H9 (cell line): ENCODE results near the gene S100P. TPM values are rescaled to one million over a fixed set of nuclear protein-coding genes. Genes with fewer than 3 reads are reported as not detected.

Experiments used
- DNase-seq: peaks from one replicate; pipeline ENCODE4 v3.0.0-alpha.2; 2017
- H2AFZ ChIP-seq: one replicate; pipeline ENCODE4 v1.6.1; 2013; ENCODE audit warnings: mild to moderate bottlenecking, low read length, control low read depth, moderate library complexity
- H2AK5ac ChIP-seq: 2 replicates; pipeline ENCODE4 v1.6.1; 2013; ENCODE audit warnings: low read length, control low read depth, mixed read lengths; ENCODE audit not compliant: insufficient read length
- H2BK120ac ChIP-seq: one replicate; pipeline ENCODE4 v1.6.1; 2013; ENCODE audit warnings: low read depth, mild to moderate bottlenecking, low read length, control low read depth, inconsistent platforms; ENCODE audit not compliant: poor library complexity, severe bottlenecking
- H2BK12ac ChIP-seq: 2 replicates; pipeline ENCODE4 v1.6.1; 2013; ENCODE audit warnings: low read length, control low read depth, mixed read lengths, low read depth; ENCODE audit not compliant: insufficient read length
- H2BK15ac ChIP-seq: 2 replicates; pipeline ENCODE4 v1.6.1; 2013; ENCODE audit warnings: low read depth, low read length, control low read depth
- H2BK20ac ChIP-seq: one replicate; pipeline ENCODE4 v1.6.1; 2013; ENCODE audit warnings: low read depth, mild to moderate bottlenecking, low read length, control low read depth, inconsistent platforms; ENCODE audit not compliant: poor library complexity, severe bottlenecking
- H2BK5ac ChIP-seq: 2 replicates; pipeline ENCODE4 v1.6.1; 2013; ENCODE audit warnings: low read length, control low read depth, mixed read lengths; ENCODE audit not compliant: insufficient read length
- H3K14ac ChIP-seq: 2 replicates; pipeline ENCODE4 v1.6.1; 2013; ENCODE audit warnings: low read length, control low read depth; ENCODE audit not compliant: insufficient read depth
- H3K18ac ChIP-seq: 2 replicates; pipeline ENCODE4 v1.6.1; 2013; ENCODE audit warnings: low read depth, mild to moderate bottlenecking, mixed read lengths, low read length, control low read depth; ENCODE audit not compliant: insufficient read length
- H3K23ac ChIP-seq: 2 replicates; pipeline ENCODE4 v1.6.1; 2013; ENCODE audit warnings: low read length, control low read depth, mixed read lengths, low read depth; ENCODE audit not compliant: insufficient read length
- H3K23me2 ChIP-seq: 2 replicates; pipeline ENCODE4 v1.6.1; 2013; ENCODE audit warnings: low read depth, mild to moderate bottlenecking, mixed read lengths, low read length, control low read depth; ENCODE audit not compliant: insufficient read length, poor library complexity, severe bottlenecking
- H3K27ac ChIP-seq: 2 replicates; pipeline ENCODE4 v1.5.1; 2013; ENCODE audit warnings: low read length, control low read depth, mixed read lengths, low read depth; ENCODE audit not compliant: insufficient read length
- H3K27me3 ChIP-seq: 2 replicates; pipeline ENCODE4 v1.6.1; 2013; ENCODE audit warnings: low read length, control low read depth, inconsistent platforms; ENCODE audit not compliant: insufficient read depth
- H3K4ac ChIP-seq: 2 replicates; pipeline ENCODE4 v1.6.1; 2013; ENCODE audit warnings: low read depth, mild to moderate bottlenecking, control low read depth, inconsistent platforms, low read length, moderate library complexity
- H3K4me1 ChIP-seq: 2 replicates; pipeline ENCODE4 v1.6.1; 2013; ENCODE audit warnings: low read length, control low read depth, inconsistent platforms; ENCODE audit not compliant: insufficient read depth
- H3K4me2 ChIP-seq: 2 replicates; pipeline ENCODE4 v1.6.1; 2013; ENCODE audit warnings: low read length, control low read depth, mixed read lengths; ENCODE audit not compliant: insufficient read length, insufficient read depth
- H3K56ac ChIP-seq: 2 replicates; pipeline ENCODE4 v1.6.1; 2013; ENCODE audit warnings: low read depth, mild to moderate bottlenecking, mixed read lengths, low read length, control low read depth; ENCODE audit not compliant: insufficient read length
- H3K79me1 ChIP-seq: 2 replicates; pipeline ENCODE4 v1.6.1; 2013; ENCODE audit warnings: low read depth, mild to moderate bottlenecking, moderate library complexity, low read length, control low read depth, inconsistent platforms; ENCODE audit not compliant: insufficient read depth, poor library complexity, severe bottlenecking
- H3K79me2 ChIP-seq: 2 replicates; pipeline ENCODE4 v1.6.1; 2013; ENCODE audit warnings: low read length, control low read depth, inconsistent platforms; ENCODE audit not compliant: insufficient read depth
- H3K9ac ChIP-seq: 2 replicates; pipeline ENCODE4 v1.6.1; 2013; ENCODE audit warnings: low read length, control low read depth, mixed read lengths; ENCODE audit not compliant: insufficient read length; ENCODE audit errors: extremely low read depth
- H3K9me3 ChIP-seq: one replicate; pipeline ENCODE4 v1.6.1; 2013; ENCODE audit warnings: low read depth, low read length, inconsistent platforms; ENCODE audit not compliant: control insufficient read depth
- H3T11ph ChIP-seq: one replicate; pipeline ENCODE4 v1.6.1; 2013; ENCODE audit warnings: mild to moderate bottlenecking, low read length, control low read depth, inconsistent platforms
- H4K20me1 ChIP-seq: one replicate; pipeline ENCODE4 v1.6.1; 2013; ENCODE audit not compliant: control insufficient read depth, insufficient read length, insufficient read depth
- H4K5ac ChIP-seq: 2 replicates; pipeline ENCODE4 v1.6.1; 2013; ENCODE audit warnings: low read depth, mild to moderate bottlenecking, mixed read lengths, low read length, control low read depth; ENCODE audit not compliant: insufficient read length
- H4K8ac ChIP-seq: replicated peaks from 2 replicates; pipeline ENCODE4 v1.6.1; 2013; ENCODE audit warnings: low read length, control low read depth, mixed read lengths, low read depth; ENCODE audit not compliant: insufficient read length
- H4K91ac ChIP-seq: 2 replicates; pipeline ENCODE4 v1.6.1; 2013; ENCODE audit warnings: low read depth, mild to moderate bottlenecking, moderate library complexity, mixed read lengths, low read length, control low read depth; ENCODE audit not compliant: insufficient read length
- H3K27ac Mint-ChIP-seq, 3 experiments: 2 replicates in 2 of 3; 3 replicates in 1 of 3; pipeline ENCODE4 v1.8.0; 2020 to 2021; ENCODE audit warnings: mixed read lengths in 3 of 3, mild to moderate bottlenecking in 1 of 3, moderate library complexity in 1 of 3
- H3K27me3 Mint-ChIP-seq: 2 replicates; pipeline ENCODE4 v1.8.0; 2021; ENCODE audit warnings: low read depth, mild to moderate bottlenecking, moderate library complexity, mixed read lengths
- H3K36me3 Mint-ChIP-seq, 3 experiments: 2 replicates in 2 of 3; 3 replicates in 1 of 3; pipeline ENCODE4 v1.8.0; 2020 to 2021; ENCODE audit warnings: low read depth in 3 of 3, mixed read lengths in 3 of 3; ENCODE audit not compliant: insufficient read depth in 1 of 3
- H3K4me1 Mint-ChIP-seq, 2 experiments: 2 replicates each; pipeline ENCODE4 v1.8.0; 2020; ENCODE audit warnings: mixed read lengths in 2 of 2
- H3K4me3 Mint-ChIP-seq, 2 experiments: 2 replicates in 1 of 2; 3 replicates in 1 of 2; pipeline ENCODE4 v1.8.0; 2020 to 2021; ENCODE audit warnings: mild to moderate bottlenecking in 2 of 2, mixed read lengths in 2 of 2, moderate library complexity in 1 of 2
- H3K9me3 Mint-ChIP-seq, 2 experiments: 2 replicates in 1 of 2; 3 replicates in 1 of 2; pipeline ENCODE4 v1.8.0; 2020; ENCODE audit warnings: mild to moderate bottlenecking in 2 of 2, mixed read lengths in 2 of 2, moderate library complexity in 1 of 2
- CTCF ChIP-seq: fragments of 200-600 bp; sonication (generic); conservative IDR thresholded peaks from 3 replicates; pipeline ENCODE4 v1.8.0; 2021; ENCODE audit warnings: antibody characterized with exemption, mild to moderate bottlenecking
- WGBS: extraction: QIAGEN DNeasy Blood & Tissue Kit; methylation state at CpG from one replicate; pipeline ENCODE4 v1.1.7; 2013; ENCODE audit warnings: missing lambda C conversion rate, low lambda C conversion rate, mixed read lengths; ENCODE audit not compliant: insufficient read length; ENCODE audit errors: extremely low coverage; 5-methylcytosine and 5-hydroxymethylcytosine counted together
- total RNA-seq: library from RNA; stranded (reverse); gene quantifications from 2 replicates; pipeline ENCODE4 v1.2.1, GENCODE V29; 2021

S100P gene
- total RNA-seq, 1 experiment from 2014 or later: not detected

DNA sequence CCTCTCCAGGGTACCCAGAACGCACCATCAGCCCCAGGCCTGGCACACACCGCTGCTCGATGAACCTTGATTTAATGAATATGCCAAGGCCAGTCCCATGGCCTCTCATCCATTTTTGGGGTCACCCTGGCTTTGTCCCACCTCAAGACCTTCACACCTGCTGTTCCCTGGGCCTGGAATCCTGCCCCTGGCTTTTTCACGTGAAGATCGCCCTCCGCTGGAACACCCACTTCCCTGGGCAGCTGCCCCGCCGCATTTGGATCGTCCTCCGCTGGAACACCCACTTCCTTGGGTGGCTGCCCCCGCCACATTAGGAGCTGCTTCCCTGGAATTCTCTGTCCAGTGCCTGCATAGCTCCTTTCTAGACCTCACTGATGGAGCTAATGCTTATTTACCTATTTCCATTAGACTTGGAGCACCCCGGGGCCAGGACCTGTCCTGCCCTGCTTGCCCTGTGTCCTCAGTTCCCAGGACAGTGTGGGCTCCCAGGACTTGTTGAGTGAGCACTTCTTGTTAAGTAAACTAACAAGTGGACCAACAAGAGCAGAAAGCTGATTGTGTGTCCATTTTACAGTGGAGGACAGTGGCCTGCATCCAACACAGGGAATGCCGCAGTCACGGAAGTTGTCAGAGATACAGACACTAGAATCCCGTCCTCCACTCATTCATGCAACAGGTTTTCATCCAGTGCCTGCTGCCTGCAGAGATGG, 34.8 kb downstream of the S100P start:
- no peak overlapping the region for H3K9ac ChIP-seq

More for the DNA sequence above, 34.8 kb downstream of the S100P start:
- no peaks in the 10 kb centered on the region for H3K23me2 ChIP-seq
- H3K27ac Mint-ChIP-seq: peak overlapping the region in 1 of 3 experiments; percentile 68; a peak in 1 of 7 replicates
- TF ChIP-seq CTCF: 0 out of 3 replicates have a peak, but pooled peaks have one; percentile 8
- H3K4me1 Mint-ChIP-seq: peaks cover 15 to 21% of the 10 kb centered on the region in 2 experiments
- H3K56ac ChIP-seq: no peak overlapping the region
- no peak overlapping the region for H4K8ac ChIP-seq
- no peak overlapping the region for H2BK20ac ChIP-seq
- no peaks in the 10 kb centered on the region for H3K79me1 ChIP-seq
- H2BK120ac ChIP-seq: no peak overlapping the region
- H3K27me3 ChIP-seq: no peaks in the 10 kb centered on the region
- WGBS: no CpG with 5 or more reads among the region's 15 CpGs
- H3K18ac ChIP-seq: no peak overlapping the region
- H3K27me3 Mint-ChIP-seq: peaks cover under 1% of the 10 kb centered on the region; the same call in 1 of the 2 replicates
- no peak overlapping the region for H2AK5ac ChIP-seq
- no peak overlapping the region for H3K23ac ChIP-seq
- H3K9me3 Mint-ChIP-seq: no peaks in the 10 kb centered on the region
- H3T11ph ChIP-seq: no peak overlapping the region
- no peak overlapping the region for H3K4ac ChIP-seq
- H4K91ac ChIP-seq: no peak overlapping the region
- H2BK5ac ChIP-seq: no peak overlapping the region
- H2AFZ ChIP-seq: no peak overlapping the region
- H3K4me3 Mint-ChIP-seq: no peak overlapping the region
- H3K4me2 ChIP-seq: no peak overlapping the region
- no peaks in the 10 kb centered on the region for H4K20me1 ChIP-seq
- DNase-seq: peak; percentile 25
- H3K14ac ChIP-seq: no peak overlapping the region
- 0 out of 2 replicates have a peak, but pooled peaks cover 3% of the 10 kb centered on the region for H3K4me1 ChIP-seq
- H3K36me3 Mint-ChIP-seq: no peaks in the 10 kb centered on the region
- no peak overlapping the region for H3K27ac ChIP-seq
- no peaks in the 10 kb centered on the region for H3K9me3 ChIP-seq
- no peaks in the 10 kb centered on the region for H3K79me2 ChIP-seq
- no peak overlapping the region for H2BK15ac ChIP-seq
- no peak overlapping the region for H4K5ac ChIP-seq
- no peak overlapping the region for H2BK12ac ChIP-seq
